Suprapubic skin (tissue), 4 donors: ENCODE measurements around the gene COLEC11. TPM values are rescaled to one million over a fixed set of nuclear protein-coding genes. Genes with fewer than 3 reads are reported as not detected.
A peak's percentile ranks its signal among the peaks of the same experiment; 100 is the strongest.
"Not testable (repeated sequence)": the region's sequence is repeated elsewhere in the genome, so short reads cannot be mapped to it uniquely, and the experiment has no call there.

Experiments used
- DNase-seq, 2 donors: peaks; one replicate each; pipeline ENCODE4 v3.0.0-alpha.2; 2019; ENCODE audit warnings: low spot score in 2 of 2
- H3K27ac ChIP-seq: fragments of 200-600 bp; sonication (generic); one replicate; pipeline ENCODE4 v1.5.1; 2019
- H3K27me3 ChIP-seq: fragments of 200-600 bp; sonication (generic); one replicate; pipeline ENCODE4 v1.5.1; 2019
- H3K36me3 ChIP-seq: fragments of 200-600 bp; sonication (generic); one replicate; pipeline ENCODE4 v1.5.1; 2019
- H3K4me1 ChIP-seq: fragments of 200-600 bp; sonication (generic); one replicate; pipeline ENCODE4 v1.5.1; 2019
- H3K4me3 ChIP-seq: fragments of 200-600 bp; sonication (generic); one replicate; pipeline ENCODE4 v1.5.1; 2019; ENCODE audit warnings: mild to moderate bottlenecking
- H3K9me3 ChIP-seq: fragments of 200-600 bp; sonication (generic); one replicate; pipeline ENCODE4 v1.5.1; 2019
- CTCF ChIP-seq, 2 donors: fragments of 200-600 bp in 1 of 2; fragments of 450-650 bp in 1 of 2; sonication (generic) in 1 of 2; IDR thresholded peaks; one replicate each; pipeline ENCODE4 v1.5.1; 2016 to 2019; ENCODE audit warnings: antibody characterized with exemption in 2 of 2, mild to moderate bottlenecking in 1 of 2, moderate library complexity in 1 of 2
- EP300 ChIP-seq: sonication (generic); formaldehyde crosslinking; IDR thresholded peaks from one replicate; pipeline ENCODE4 v1.6.1; 2017; ENCODE audit warnings: antibody characterized with exemption
- POLR2A ChIP-seq, 2 donors: fragments of 450-650 bp; IDR thresholded peaks; one replicate each; pipeline ENCODE4 v1.6.1; 2017; ENCODE audit warnings: antibody characterized with exemption in 2 of 2, mild to moderate bottlenecking in 2 of 2, moderate library complexity in 2 of 2
- POLR2AphosphoS5 ChIP-seq, 3 donors: sonication (generic); formaldehyde crosslinking; IDR thresholded peaks; one replicate each; pipeline ENCODE4 v1.6.1; 2017; ENCODE audit warnings: antibody characterized with exemption in 3 of 3
- WGBS: methylation state at CpG from one replicate; pipeline ENCODE4 v1.1.5; 2018; 5-methylcytosine and 5-hydroxymethylcytosine counted together
- total RNA-seq, 4 donors: library from RNA; depleted of rRNA; stranded (reverse); fragments of >200 nt; gene quantifications; one replicate each; pipeline ENCODE4 v1.1.0, GENCODE V29; 2016

Gene COLEC11
- total RNA-seq, 4 donors from 2014 or later = 0.39 to 0.68 TPM; not detected in 2

- DNase-seq = peak; percentile 43 to 68
- Histone ChIP-seq H3K27me3 (no peaks in the 10 kb centered on the region), H3K4me1 (no peaks in the 10 kb centered on the region), H3K9me3 (no peaks in the 10 kb centered on the region), H3K4me3 (no peak overlapping the region), H3K27ac (no peak overlapping the region), H3K36me3 (no peaks in the 10 kb centered on the region)
- TF ChIP-seq EP300 = no peak
- TF ChIP-seq POLR2AphosphoS5 (IDR thresholded peaks at IDR 0.05) = no peak
- no peak for TF ChIP-seq CTCF (IDR thresholded peaks at IDR 0.05)
- no peak for TF ChIP-seq POLR2A (IDR thresholded peaks at IDR 0.05)
- WGBS = 91% methylated on average over 26 of the region's 29 CpGs
These were observed 18.0 kb downstream of the COLEC11 start for GRCh38 chr2:3612639-3613523.

- Histone ChIP-seq H3K27ac (no peak overlapping the region), H3K4me3 (no peak overlapping the region), H3K4me1 (no peaks in the 10 kb centered on the region), H3K9me3 (no peaks in the 10 kb centered on the region), H3K27me3 (no peaks in the 10 kb centered on the region), H3K36me3 (no peaks in the 10 kb centered on the region)
- TF ChIP-seq POLR2A (IDR thresholded peaks at IDR 0.05) (no peak), EP300 (no peak), CTCF (IDR thresholded peaks at IDR 0.05) (no peak), POLR2AphosphoS5 (IDR thresholded peaks at IDR 0.05) (no peak)
- DNase-seq = no peak
- 92% methylated on average over 12 of the region's 12 CpGs for WGBS
These were observed 18.6 kb downstream of the COLEC11 start for GRCh38 chr2:3613524-3613905.

GRCh38 chr2:3614743-3615142 lies 19.8 kb downstream of the COLEC11 start:
- H3K4me1 ChIP-seq, H3K27ac ChIP-seq, H3K27me3 ChIP-seq, H3K36me3 ChIP-seq, H3K9me3 ChIP-seq, DNase-seq, H3K4me3 ChIP-seq: not testable (repeated sequence)
- 80% methylated on average over 2 of the region's 2 CpGs for WGBS

GRCh38 chr2:3615541-3616200 lies 20.8 kb downstream of the COLEC11 start:
- 99% methylated on average over 6 of the region's 46 CpGs for WGBS
- not testable (repeated sequence) for H3K27ac ChIP-seq, H3K4me3 ChIP-seq, H3K9me3 ChIP-seq, H3K4me1 ChIP-seq, H3K36me3 ChIP-seq, H3K27me3 ChIP-seq
- peak; percentile 24 to 40 for DNase-seq

- WGBS = 95% methylated on average over 18 of the region's 25 CpGs
- not testable (repeated sequence) for DNase-seq, H3K27ac ChIP-seq, H3K4me3 ChIP-seq, H3K4me1 ChIP-seq, H3K9me3 ChIP-seq, H3K27me3 ChIP-seq, H3K36me3 ChIP-seq
These were observed 21.7 kb downstream of the COLEC11 start for GRCh38 chr2:3616435-3617197.

GRCh38 chr2:3617198-3617890 lies 22.4 kb downstream of the COLEC11 start:
- WGBS = 95% methylated on average over 21 of the region's 21 CpGs
- no peaks in the 10 kb centered on the region for H3K4me1 ChIP-seq
- DNase-seq = no peak
- TF ChIP-seq POLR2A (IDR thresholded peaks at IDR 0.05) = no peak
- no peak for TF ChIP-seq EP300
- no peak for TF ChIP-seq POLR2AphosphoS5 (IDR thresholded peaks at IDR 0.05)
- TF ChIP-seq CTCF (IDR thresholded peaks at IDR 0.05) = no peak
- H3K27ac ChIP-seq = no peak overlapping the region
- no peak overlapping the region for H3K4me3 ChIP-seq
- H3K36me3 ChIP-seq = no peaks in the 10 kb centered on the region
- H3K27me3 ChIP-seq = no peaks in the 10 kb centered on the region
- H3K9me3 ChIP-seq = no peaks in the 10 kb centered on the region
